HepG2 (cell line): ENCODE measurements around the gene FXYD1. TPM values are rescaled to one million over a fixed set of nuclear protein-coding genes. Genes with fewer than 3 reads are reported as not detected.

Experiments used
- SATB2 ChIP-seq: sonication (generic); formaldehyde crosslinking; IDR thresholded peaks from 2 replicates; pipeline ENCODE4 v1.5.0; 2020; ENCODE audit warnings: missing genetic modification reagents
- ZNF124 ChIP-seq: sonication (generic); formaldehyde crosslinking; IDR thresholded peaks from 2 replicates; pipeline ENCODE4 v1.4.0; 2020; ENCODE audit warnings: missing genetic modification reagents
- ZNF292 ChIP-seq: sonication (generic); formaldehyde crosslinking; IDR thresholded peaks from 2 replicates; pipeline ENCODE4 v1.8.1; 2022; ENCODE audit warnings: mild to moderate bottlenecking, low read depth, missing genetic modification reagents, borderline replicate concordance
- ZSCAN12 ChIP-seq: sonication (generic); formaldehyde crosslinking; IDR thresholded peaks from 2 replicates; pipeline ENCODE4 v1.9.0; 2021; ENCODE audit warnings: mild to moderate bottlenecking, missing genetic modification reagents
- polyA plus RNA-seq, 8 experiments: library from polyadenylated mRNA; depleted of rRNA in 3 of 8; stranded (reverse) in 7 of 8; unstranded in 1 of 8; fragments of >200 nt; fragmentation: Illumina TruSeq in 4 of 8; extraction: Trizol in 4 of 8; gene quantifications; 2 replicates each; pipeline versions ENCODE4 v1.2.1 to v1.2.3, GENCODE V29; 2011 to 2016; ENCODE audit warnings: low read depth in 4 of 8, missing spikeins in 1 of 8, mixed read lengths in 1 of 8; ENCODE audit not compliant: insufficient read depth in 1 of 8
- total RNA-seq, 5 experiments: library from RNA; depleted of rRNA; stranded (reverse); fragments of >200 nt; fragmentation: Illumina TruSeq; extraction: Trizol; gene quantifications; 2 replicates each; pipeline ENCODE4 v1.2.3, GENCODE V29; 2016; ENCODE audit warnings: low read depth in 1 of 5
- TF ChIP-seq, protein P1 (sequence below): sonication (generic); formaldehyde crosslinking; conservative IDR thresholded peaks from 2 replicates; pipeline ENCODE4 v1.8.0; 2022; ENCODE audit warnings: missing genetic modification reagents
- TF ChIP-seq, protein P2 (sequence below): sonication (generic); formaldehyde crosslinking; IDR thresholded peaks from 2 replicates; pipeline ENCODE4 v1.8.0; 2022; ENCODE audit warnings: low read depth, missing genetic modification reagents
- TF ChIP-seq, protein P3 (sequence below), 2 experiments: fragments of 450-650 bp in 1 of 2; sonication (generic) in 1 of 2; formaldehyde crosslinking in 1 of 2; IDR thresholded peaks; 2 replicates each; pipeline versions ENCODE4 v1.6.1 to v1.8.0; 2016 to 2022; ENCODE audit warnings: antibody characterized with exemption in 1 of 2, mild to moderate bottlenecking in 1 of 2, missing genetic modification reagents in 1 of 2
- TF ChIP-seq, protein P4 (sequence below): sonication (generic); formaldehyde crosslinking; IDR thresholded peaks from 2 replicates; pipeline ENCODE4 v1.5.0; 2020; ENCODE audit warnings: mild to moderate bottlenecking, missing genetic modification reagents
- TF ChIP-seq, protein P5 (sequence below): sonication (generic); formaldehyde crosslinking; IDR thresholded peaks from 2 replicates; pipeline ENCODE4 v1.4.0; 2020; ENCODE audit warnings: low read depth, missing genetic modification reagents

Gene FXYD1
- total and polyA plus RNA-seq, 2 of the 13 experiments (the other 11 are each of a cell fraction or from before 2014, with no cell fraction given), result 31.2 TPM; not detected in 1

DNA sequence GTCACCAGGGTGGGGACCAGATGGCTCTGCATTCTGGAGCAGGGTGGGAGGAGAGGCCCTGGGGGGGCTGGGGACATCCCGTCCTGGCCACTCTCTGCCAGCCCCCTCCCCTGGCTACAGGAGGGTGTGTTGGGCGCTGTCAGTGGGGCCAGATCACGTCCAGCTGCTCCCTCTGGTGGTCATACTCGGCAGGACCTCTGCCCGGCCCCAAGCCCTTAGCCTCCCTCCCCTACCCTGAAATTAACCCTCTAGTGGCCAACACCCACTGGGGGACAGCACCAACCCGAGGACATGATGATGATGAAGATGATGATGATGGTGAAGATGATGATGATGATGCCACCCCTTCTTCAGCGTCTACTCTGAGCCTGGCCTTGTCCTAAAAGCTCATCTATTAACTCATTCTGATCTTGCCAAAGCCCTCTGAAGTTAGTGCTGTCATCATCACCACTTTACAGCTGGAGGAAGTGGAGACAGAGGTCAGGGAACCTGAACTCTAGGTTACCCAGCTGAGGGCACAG lies 3.2 kb upstream of the FXYD1 start (continued):
- TF ChIP-seq, protein P1, sequence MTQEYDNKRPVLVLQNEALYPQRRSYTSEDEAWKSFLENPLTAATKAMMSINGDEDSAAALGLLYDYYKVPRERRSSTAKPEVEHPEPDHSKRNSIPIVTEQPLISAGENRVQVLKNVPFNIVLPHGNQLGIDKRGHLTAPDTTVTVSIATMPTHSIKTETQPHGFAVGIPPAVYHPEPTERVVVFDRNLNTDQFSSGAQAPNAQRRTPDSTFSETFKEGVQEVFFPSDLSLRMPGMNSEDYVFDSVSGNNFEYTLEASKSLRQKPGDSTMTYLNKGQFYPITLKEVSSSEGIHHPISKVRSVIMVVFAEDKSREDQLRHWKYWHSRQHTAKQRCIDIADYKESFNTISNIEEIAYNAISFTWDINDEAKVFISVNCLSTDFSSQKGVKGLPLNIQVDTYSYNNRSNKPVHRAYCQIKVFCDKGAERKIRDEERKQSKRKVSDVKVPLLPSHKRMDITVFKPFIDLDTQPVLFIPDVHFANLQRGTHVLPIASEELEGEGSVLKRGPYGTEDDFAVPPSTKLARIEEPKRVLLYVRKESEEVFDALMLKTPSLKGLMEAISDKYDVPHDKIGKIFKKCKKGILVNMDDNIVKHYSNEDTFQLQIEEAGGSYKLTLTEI (CRISPR knock-in tag), result no peak
- TF ChIP-seq ZNF124 (CRISPR knock-in tag) (no peak), ZSCAN12 (CRISPR knock-in tag) (no peak), ZNF292 (CRISPR knock-in tag) (0 out of 2 replicates have a peak, but pooled peaks have one; percentile 17), SATB2 (CRISPR knock-in tag) (no peak)
- TF ChIP-seq, protein P2, sequence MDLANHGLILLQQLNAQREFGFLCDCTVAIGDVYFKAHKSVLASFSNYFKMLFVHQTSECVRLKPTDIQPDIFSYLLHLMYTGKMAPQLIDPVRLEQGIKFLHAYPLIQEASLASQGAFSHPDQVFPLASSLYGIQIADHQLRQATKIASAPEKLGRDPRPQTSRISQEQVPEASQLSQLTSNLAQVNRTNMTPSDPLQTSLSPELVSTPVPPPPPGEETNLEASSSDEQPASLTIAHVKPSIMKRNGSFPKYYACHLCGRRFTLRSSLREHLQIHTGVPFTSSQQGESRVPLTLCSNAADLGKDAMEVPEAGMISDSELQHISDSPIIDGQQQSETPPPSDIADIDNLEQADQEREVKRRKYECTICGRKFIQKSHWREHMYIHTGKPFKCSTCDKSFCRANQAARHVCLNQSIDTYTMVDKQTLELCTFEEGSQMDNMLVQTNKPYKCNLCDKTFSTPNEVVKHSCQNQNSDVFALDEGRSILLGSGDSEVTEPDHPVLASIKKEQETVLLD (CRISPR knock-in tag), result no peak
- TF ChIP-seq, protein P3, sequence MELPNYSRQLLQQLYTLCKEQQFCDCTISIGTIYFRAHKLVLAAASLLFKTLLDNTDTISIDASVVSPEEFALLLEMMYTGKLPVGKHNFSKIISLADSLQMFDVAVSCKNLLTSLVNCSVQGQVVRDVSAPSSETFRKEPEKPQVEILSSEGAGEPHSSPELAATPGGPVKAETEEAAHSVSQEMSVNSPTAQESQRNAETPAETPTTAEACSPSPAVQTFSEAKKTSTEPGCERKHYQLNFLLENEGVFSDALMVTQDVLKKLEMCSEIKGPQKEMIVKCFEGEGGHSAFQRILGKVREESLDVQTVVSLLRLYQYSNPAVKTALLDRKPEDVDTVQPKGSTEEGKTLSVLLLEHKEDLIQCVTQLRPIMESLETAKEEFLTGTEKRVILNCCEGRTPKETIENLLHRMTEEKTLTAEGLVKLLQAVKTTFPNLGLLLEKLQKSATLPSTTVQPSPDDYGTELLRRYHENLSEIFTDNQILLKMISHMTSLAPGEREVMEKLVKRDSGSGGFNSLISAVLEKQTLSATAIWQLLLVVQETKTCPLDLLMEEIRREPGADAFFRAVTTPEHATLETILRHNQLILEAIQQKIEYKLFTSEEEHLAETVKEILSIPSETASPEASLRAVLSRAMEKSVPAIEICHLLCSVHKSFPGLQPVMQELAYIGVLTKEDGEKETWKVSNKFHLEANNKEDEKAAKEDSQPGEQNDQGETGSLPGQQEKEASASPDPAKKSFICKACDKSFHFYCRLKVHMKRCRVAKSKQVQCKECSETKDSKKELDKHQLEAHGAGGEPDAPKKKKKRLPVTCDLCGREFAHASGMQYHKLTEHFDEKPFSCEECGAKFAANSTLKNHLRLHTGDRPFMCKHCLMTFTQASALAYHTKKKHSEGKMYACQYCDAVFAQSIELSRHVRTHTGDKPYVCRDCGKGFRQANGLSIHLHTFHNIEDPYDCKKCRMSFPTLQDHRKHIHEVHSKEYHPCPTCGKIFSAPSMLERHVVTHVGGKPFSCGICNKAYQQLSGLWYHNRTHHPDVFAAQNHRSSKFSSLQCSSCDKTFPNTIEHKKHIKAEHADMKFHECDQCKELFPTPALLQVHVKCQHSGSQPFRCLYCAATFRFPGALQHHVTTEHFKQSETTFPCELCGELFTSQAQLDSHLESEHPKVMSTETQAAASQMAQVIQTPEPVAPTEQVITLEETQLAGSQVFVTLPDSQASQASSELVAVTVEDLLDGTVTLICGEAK (IDR thresholded peaks at IDR 0.05), result no peak
- TF ChIP-seq, protein P3 (CRISPR knock-in tag; IDR thresholded peaks at IDR 0.05), result no peak
- TF ChIP-seq, protein P4, sequence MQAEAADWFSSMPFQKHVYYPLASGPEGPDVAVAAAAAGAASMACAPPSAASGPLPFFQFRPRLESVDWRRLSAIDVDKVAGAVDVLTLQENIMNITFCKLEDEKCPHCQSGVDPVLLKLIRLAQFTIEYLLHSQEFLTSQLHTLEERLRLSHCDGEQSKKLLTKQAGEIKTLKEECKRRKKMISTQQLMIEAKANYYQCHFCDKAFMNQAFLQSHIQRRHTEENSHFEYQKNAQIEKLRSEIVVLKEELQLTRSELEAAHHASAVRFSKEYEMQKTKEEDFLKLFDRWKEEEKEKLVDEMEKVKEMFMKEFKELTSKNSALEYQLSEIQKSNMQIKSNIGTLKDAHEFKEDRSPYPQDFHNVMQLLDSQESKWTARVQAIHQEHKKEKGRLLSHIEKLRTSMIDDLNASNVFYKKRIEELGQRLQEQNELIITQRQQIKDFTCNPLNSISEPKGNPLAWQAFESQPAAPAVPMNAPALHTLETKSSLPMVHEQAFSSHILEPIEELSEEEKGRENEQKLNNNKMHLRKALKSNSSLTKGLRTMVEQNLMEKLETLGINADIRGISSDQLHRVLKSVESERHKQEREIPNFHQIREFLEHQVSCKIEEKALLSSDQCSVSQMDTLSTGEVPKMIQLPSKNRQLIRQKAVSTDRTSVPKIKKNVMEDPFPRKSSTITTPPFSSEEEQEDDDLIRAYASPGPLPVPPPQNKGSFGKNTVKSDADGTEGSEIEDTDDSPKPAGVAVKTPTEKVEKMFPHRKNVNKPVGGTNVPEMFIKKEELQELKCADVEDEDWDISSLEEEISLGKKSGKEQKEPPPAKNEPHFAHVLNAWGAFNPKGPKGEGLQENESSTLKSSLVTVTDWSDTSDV, result no peak
- TF ChIP-seq, protein P5, sequence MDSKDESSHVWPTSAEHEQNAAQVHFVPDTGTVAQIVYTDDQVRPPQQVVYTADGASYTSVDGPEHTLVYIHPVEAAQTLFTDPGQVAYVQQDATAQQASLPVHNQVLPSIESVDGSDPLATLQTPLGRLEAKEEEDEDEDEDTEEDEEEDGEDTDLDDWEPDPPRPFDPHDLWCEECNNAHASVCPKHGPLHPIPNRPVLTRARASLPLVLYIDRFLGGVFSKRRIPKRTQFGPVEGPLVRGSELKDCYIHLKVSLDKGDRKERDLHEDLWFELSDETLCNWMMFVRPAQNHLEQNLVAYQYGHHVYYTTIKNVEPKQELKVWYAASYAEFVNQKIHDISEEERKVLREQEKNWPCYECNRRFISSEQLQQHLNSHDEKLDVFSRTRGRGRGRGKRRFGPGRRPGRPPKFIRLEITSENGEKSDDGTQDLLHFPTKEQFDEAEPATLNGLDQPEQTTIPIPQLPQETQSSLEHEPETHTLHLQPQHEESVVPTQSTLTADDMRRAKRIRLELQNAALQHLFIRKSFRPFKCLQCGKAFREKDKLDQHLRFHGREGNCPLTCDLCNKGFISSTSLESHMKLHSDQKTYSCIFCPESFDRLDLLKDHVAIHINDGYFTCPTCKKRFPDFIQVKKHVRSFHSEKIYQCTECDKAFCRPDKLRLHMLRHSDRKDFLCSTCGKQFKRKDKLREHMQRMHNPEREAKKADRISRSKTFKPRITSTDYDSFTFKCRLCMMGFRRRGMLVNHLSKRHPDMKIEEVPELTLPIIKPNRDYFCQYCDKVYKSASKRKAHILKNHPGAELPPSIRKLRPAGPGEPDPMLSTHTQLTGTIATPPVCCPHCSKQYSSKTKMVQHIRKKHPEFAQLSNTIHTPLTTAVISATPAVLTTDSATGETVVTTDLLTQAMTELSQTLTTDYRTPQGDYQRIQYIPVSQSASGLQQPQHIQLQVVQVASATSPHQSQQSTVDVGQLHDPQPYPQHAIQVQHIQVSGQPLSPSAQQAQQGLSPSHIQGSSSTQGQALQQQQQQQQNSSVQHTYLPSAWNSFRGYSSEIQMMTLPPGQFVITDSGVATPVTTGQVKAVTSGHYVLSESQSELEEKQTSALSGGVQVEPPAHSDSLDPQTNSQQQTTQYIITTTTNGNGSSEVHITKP (CRISPR knock-in tag), result no peak
